ENCODE measurements around the gene SPEN. TPM values are rescaled to one million over a fixed set of nuclear protein-coding genes. Genes with fewer than 3 reads are reported as not detected.
A peak's percentile ranks its signal among the peaks of the same experiment; 100 is the strongest.
"Not testable (repeated sequence)": the region's sequence is repeated elsewhere in the genome, so short reads cannot be mapped to it uniquely, and the experiment has no call there.

SPEN gene
- total and polyA plus RNA-seq, 9 donors: 22.8 to 44.3 (median 33.3) TPM

DNA sequence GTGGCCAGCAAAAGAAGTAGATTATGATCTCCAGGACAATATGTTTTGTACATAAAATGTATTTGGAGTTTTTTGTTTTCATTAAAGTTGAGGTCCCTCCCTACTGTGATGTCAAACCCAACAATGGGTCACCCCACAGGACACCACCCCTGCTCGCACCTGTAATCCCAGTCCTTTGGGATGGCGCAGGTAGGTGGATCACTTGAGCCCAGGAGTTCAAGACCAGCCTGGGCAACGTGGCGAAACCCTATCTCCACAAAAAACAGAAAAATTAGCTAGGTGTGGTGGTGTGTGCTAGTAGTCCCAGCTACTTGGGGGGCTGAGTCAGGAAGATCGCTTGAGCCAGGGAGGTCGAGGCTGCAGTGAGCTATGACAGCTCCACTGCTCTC lies 119.4 kb downstream of the SPEN start:
- Histone ChIP-seq H3K27ac (ENCODE audit: low read length) (no peak overlapping the region), H3K36me3 (ENCODE audit: control insufficient read depth, insufficient read depth, low read length) (peaks cover 32% of the 10 kb centered on the region), H3K4me1 (ENCODE audit: control insufficient read depth, insufficient read depth, low read length) (peaks cover 6% of the 10 kb centered on the region)

GRCh38 chr1:15968172-15968571 lies 120.7 kb downstream of the SPEN start:
- no peak overlapping the region for H3K4me3 ChIP-seq (ENCODE audit: low read length)
- no peak for DNase-seq
- WGBS (ENCODE audit: insufficient coverage): 90% methylated on average over 3 of the region's 5 CpGs
- peaks cover 6% of the 10 kb centered on the region for H3K4me1 ChIP-seq (ENCODE audit: control insufficient read depth, insufficient read depth, low read length)
- peaks cover 39% of the 10 kb centered on the region for H3K36me3 ChIP-seq (ENCODE audit: control insufficient read depth, insufficient read depth, low read length)
- H3K27me3 ChIP-seq (ENCODE audit: control insufficient read depth, insufficient read depth, low read length): no peaks in the 10 kb centered on the region
- H3K27ac ChIP-seq (ENCODE audit: low read length): no peak overlapping the region
- H3K9me3 ChIP-seq (replicated peaks; ENCODE audit: control insufficient read depth, low read depth, low read length): no peaks in the 10 kb centered on the region

More for the DNA sequence above, 119.4 kb downstream of the SPEN start:
- Histone ChIP-seq H3K4me3 (ENCODE audit: low read length) (no peak overlapping the region), H3K27me3 (ENCODE audit: control insufficient read depth, insufficient read depth, low read length) (no peaks in the 10 kb centered on the region), H3K9me3 (replicated peaks; ENCODE audit: control insufficient read depth, low read depth, low read length) (no peaks in the 10 kb centered on the region)
- WGBS (ENCODE audit: insufficient coverage): 100% methylated on average over 3 of the region's 6 CpGs
- DNase-seq: no peak

GRCh38 chr1:15969321-15969880 lies 121.9 kb downstream of the SPEN start:
- Histone ChIP-seq H3K36me3 (ENCODE audit: control insufficient read depth, insufficient read depth, low read length) (peaks cover 40% of the 10 kb centered on the region), H3K4me3 (ENCODE audit: low read length) (no peak overlapping the region), H3K4me1 (ENCODE audit: control insufficient read depth, insufficient read depth, low read length) (peaks cover 6% of the 10 kb centered on the region), H3K9me3 (replicated peaks; ENCODE audit: control insufficient read depth, low read depth, low read length) (no peaks in the 10 kb centered on the region), H3K27ac (ENCODE audit: low read length) (no peak overlapping the region), H3K27me3 (ENCODE audit: control insufficient read depth, insufficient read depth, low read length) (no peaks in the 10 kb centered on the region)
- no peak for DNase-seq
- WGBS (ENCODE audit: insufficient coverage): 98% methylated on average over 11 of the region's 13 CpGs

DNA sequence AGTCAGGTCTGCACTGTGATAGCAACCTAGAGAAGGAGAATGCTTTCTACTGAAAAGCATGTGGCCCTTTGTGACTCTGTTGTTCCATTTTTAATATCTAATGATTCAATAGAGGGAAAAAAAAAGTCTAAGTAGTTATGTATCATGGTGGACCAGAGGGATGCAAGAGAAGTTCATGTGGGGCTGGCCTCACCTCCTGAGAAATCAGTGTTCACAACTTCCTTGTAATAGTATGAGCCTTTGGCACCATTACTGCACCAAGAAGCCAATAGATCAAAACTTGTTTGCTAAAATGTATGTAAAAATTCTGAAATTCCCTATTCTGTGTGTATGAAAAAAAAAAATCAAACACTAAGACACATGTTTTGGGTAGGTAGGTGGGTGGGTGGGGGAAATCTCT lies 123.4 kb downstream of the SPEN start:
- no peak overlapping the region for H3K4me3 ChIP-seq (ENCODE audit: low read length)
- H3K4me1 ChIP-seq (ENCODE audit: control insufficient read depth, insufficient read depth, low read length): peaks cover 12% of the 10 kb centered on the region
- H3K27ac ChIP-seq (ENCODE audit: low read length): no peak overlapping the region
- H3K9me3 ChIP-seq (replicated peaks; ENCODE audit: control insufficient read depth, low read depth, low read length): no peaks in the 10 kb centered on the region
- DNase-seq: no peak
- no peaks in the 10 kb centered on the region for H3K27me3 ChIP-seq (ENCODE audit: control insufficient read depth, insufficient read depth, low read length)
- peaks cover 38% of the 10 kb centered on the region for H3K36me3 ChIP-seq (ENCODE audit: control insufficient read depth, insufficient read depth, low read length)

DNA sequence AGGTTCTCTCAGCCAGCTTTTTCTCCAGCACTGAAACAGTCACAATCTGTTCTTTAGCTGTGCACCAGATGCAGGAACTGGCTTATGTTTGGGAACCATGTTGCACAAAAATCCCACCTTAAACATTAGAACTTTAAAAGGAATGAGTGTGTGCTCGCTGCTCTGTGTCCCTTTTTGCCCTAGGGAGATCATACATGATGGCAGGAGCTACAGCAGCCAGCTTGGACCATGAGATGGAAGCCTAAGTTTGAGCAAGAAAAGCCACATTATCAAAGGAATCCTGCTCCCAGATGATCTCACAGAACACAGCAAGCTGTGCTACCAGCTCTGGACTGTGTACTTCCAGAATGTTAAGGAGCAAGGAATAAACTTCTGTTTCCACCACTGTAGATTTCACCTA lies 124.9 kb downstream of the SPEN start:
- Histone ChIP-seq H3K4me3 (ENCODE audit: low read length) (no peak overlapping the region), H3K36me3 (ENCODE audit: control insufficient read depth, insufficient read depth, low read length) (peaks cover 38% of the 10 kb centered on the region), H3K4me1 (ENCODE audit: control insufficient read depth, insufficient read depth, low read length) (peaks cover 6% of the 10 kb centered on the region), H3K27ac (ENCODE audit: low read length) (no peak overlapping the region), H3K9me3 (replicated peaks; ENCODE audit: control insufficient read depth, low read depth, low read length) (peaks cover 6% of the 10 kb centered on the region), H3K27me3 (ENCODE audit: control insufficient read depth, insufficient read depth, low read length) (no peaks in the 10 kb centered on the region)
- no peak for DNase-seq
- no CpG with 5 or more reads among the region's 1 CpG for WGBS (ENCODE audit: insufficient coverage)

GRCh38 chr1:15973772-15974171 lies 126.3 kb downstream of the SPEN start:
- Histone ChIP-seq H3K27me3 (ENCODE audit: control insufficient read depth, insufficient read depth, low read length) (no peaks in the 10 kb centered on the region), H3K27ac (ENCODE audit: low read length) (no peak overlapping the region), H3K9me3 (replicated peaks; ENCODE audit: control insufficient read depth, low read depth, low read length) (peaks cover 6% of the 10 kb centered on the region), H3K36me3 (ENCODE audit: control insufficient read depth, insufficient read depth, low read length) (peaks cover 30% of the 10 kb centered on the region), H3K4me1 (ENCODE audit: control insufficient read depth, insufficient read depth, low read length) (peaks cover 6% of the 10 kb centered on the region), H3K4me3 (ENCODE audit: low read length) (no peak overlapping the region)
- WGBS (ENCODE audit: insufficient coverage): 100% methylated on average over 3 of the region's 4 CpGs
- no peak for DNase-seq

DNA sequence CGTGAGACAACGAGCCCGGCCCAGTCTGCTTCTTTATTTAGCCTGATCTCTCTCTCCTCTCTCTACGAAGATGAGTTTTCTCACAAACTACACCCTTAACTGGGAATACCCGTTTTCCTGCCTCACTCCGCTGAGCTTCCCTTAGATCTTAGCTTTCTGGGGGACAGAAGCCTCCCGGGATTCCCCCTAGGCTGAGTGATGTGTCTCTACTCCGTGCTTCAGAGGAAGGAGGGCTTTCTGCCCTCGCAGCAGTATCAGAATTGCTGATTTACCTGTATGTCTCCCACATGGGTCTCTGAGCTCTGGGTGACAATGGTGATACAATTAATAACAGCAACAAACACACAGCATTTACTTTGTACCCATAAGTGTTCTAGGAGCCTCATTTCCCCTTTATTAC lies 127.3 kb downstream of the SPEN start:
- Histone ChIP-seq H3K9me3 (replicated peaks; ENCODE audit: control insufficient read depth, low read depth, low read length) (peaks cover 6% of the 10 kb centered on the region), H3K27me3 (ENCODE audit: control insufficient read depth, insufficient read depth, low read length) (no peaks in the 10 kb centered on the region), H3K27ac (ENCODE audit: low read length) (peak overlapping the region; percentile 47), H3K4me3 (ENCODE audit: low read length) (peak overlapping the region; percentile 85), H3K36me3 (ENCODE audit: control insufficient read depth, insufficient read depth, low read length) (peaks cover 20% of the 10 kb centered on the region), H3K4me1 (ENCODE audit: control insufficient read depth, insufficient read depth, low read length) (peaks cover 6% of the 10 kb centered on the region)
- WGBS (ENCODE audit: insufficient coverage): 44% methylated on average over 5 of the region's 9 CpGs
- DNase-seq: no peak

- peak; percentile 68 for DNase-seq
- Histone ChIP-seq H3K4me3 (ENCODE audit: low read length) (peak overlapping the region; percentile 85), H3K9me3 (replicated peaks; ENCODE audit: control insufficient read depth, low read depth, low read length) (peaks cover 6% of the 10 kb centered on the region), H3K27ac (ENCODE audit: low read length) (peak overlapping the region; percentile 47), H3K4me1 (ENCODE audit: control insufficient read depth, insufficient read depth, low read length) (peaks cover 6% of the 10 kb centered on the region), H3K36me3 (ENCODE audit: control insufficient read depth, insufficient read depth, low read length) (peaks cover 19% of the 10 kb centered on the region), H3K27me3 (ENCODE audit: control insufficient read depth, insufficient read depth, low read length) (no peaks in the 10 kb centered on the region)
- under 1% methylated on average over 39 of the region's 47 CpGs for WGBS (ENCODE audit: insufficient coverage)
Measured at GRCh38 chr1:15975358-15975804, 127.9 kb downstream of the SPEN start.

- WGBS (ENCODE audit: insufficient coverage): 9% methylated on average over 41 of the region's 47 CpGs
- H3K27ac ChIP-seq (ENCODE audit: low read length): peak within 1 kb of the TSS; percentile 70
- H3K4me3 ChIP-seq (ENCODE audit: low read length): peak within 1 kb of the TSS; percentile 85
- H3K9me3 ChIP-seq (replicated peaks; ENCODE audit: control insufficient read depth, low read depth, low read length): peaks cover 6% of the 10 kb centered on the region
- peak; percentile 96 for DNase-seq
- no peaks in the 10 kb centered on the region for H3K27me3 ChIP-seq (ENCODE audit: control insufficient read depth, insufficient read depth, low read length)
- peaks cover 6% of the 10 kb centered on the region for H3K4me1 ChIP-seq (ENCODE audit: control insufficient read depth, insufficient read depth, low read length)
- H3K36me3 ChIP-seq (ENCODE audit: control insufficient read depth, insufficient read depth, low read length): peaks cover 19% of the 10 kb centered on the region
Measured at GRCh38 chr1:15975805-15976680, 128.5 kb downstream of the SPEN start, which contains the start of gene ZBTB17. Gene ZBTB17, minus strand, starts transcription at chr1:15976101. Its CDS starts 27,606 bp downstream, at chr1:15948495.

- WGBS (ENCODE audit: insufficient coverage): no CpG with 5 or more reads among the region's 4 CpGs
- DNase-seq; H3K27ac ChIP-seq (ENCODE audit: low read length): not testable (repeated sequence)
Measured at GRCh38 chr1:15977947-15978346, 130.4 kb downstream of the SPEN start.

More at GRCh38 chr1:15977947-15978346, 130.4 kb downstream of the SPEN start:
- H3K4me3 ChIP-seq (ENCODE audit: low read length); H3K27me3 ChIP-seq (ENCODE audit: control insufficient read depth, insufficient read depth, low read length); H3K9me3 ChIP-seq (replicated peaks; ENCODE audit: control insufficient read depth, low read depth, low read length); H3K36me3 ChIP-seq (ENCODE audit: control insufficient read depth, insufficient read depth, low read length); H3K4me1 ChIP-seq (ENCODE audit: control insufficient read depth, insufficient read depth, low read length): not testable (repeated sequence)

Measured in muscle of leg (tissue), 11 donors.